ENCODE data around the gene MAN1A1. TPM values are rescaled to one million over a fixed set of nuclear protein-coding genes. Genes with fewer than 3 reads are reported as not detected.

The MAN1A1 gene
- polyA plus RNA-seq, 1 donor (not counting 4 experiments of a cell fraction or from before 2014, with no cell fraction given): 20.2 TPM

DNA sequence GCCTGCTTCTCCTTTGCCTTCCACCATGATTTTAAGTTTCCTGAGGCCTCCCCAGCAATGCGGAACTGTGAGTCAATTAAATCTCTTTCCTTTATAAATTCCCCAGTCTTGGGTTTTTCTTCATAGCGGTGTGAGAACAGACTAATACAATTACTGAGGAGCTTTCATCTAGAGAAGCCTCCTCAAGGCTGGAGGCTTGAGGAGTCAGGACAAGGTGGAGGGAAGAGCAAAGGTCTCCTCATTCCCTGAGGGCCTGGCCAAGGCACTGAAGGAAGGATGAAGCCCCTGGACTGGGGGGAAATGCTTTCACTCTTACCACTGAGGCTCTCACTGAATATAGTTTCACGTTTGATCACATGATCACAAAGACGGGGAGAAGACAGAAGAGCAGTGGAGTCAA, 118.2 kb downstream of the MAN1A1 start:
- FAIRE-seq (no peak), DNase-seq (ENCODE audit: low read depth, low spot score) (no peak)
- H3K27me3 ChIP-seq (ENCODE audit: control insufficient read depth, extremely low read depth, insufficient read depth, low read length): no peaks in the 10 kb centered on the region
- no peaks in the 10 kb centered on the region for H4K20me1 ChIP-seq (ENCODE audit: control insufficient read depth, extremely low read depth, insufficient read depth, low read length)
- H2AFZ ChIP-seq (ENCODE audit: control insufficient read depth, low read length): no peak overlapping the region
- H3K4me2 ChIP-seq (ENCODE audit: control insufficient read depth, extremely low read depth, insufficient read depth, low read depth, low read length): no peak overlapping the region
- dilution Hi-C loops (cut with MboI; ENCODE audit: extremely low pct_ligation_motif_present, low sequenced_read_pairs): no loop called here
- H3K9me3 ChIP-seq (ENCODE audit: control insufficient read depth, low read depth, low read length): no peaks in the 10 kb centered on the region
- H3K9ac ChIP-seq (ENCODE audit: control insufficient read depth, extremely low read depth, insufficient read depth, low read length): no peak overlapping the region
- no peaks in the 10 kb centered on the region for H3K9me1 ChIP-seq (ENCODE audit: control insufficient read depth, extremely low read depth, insufficient read depth, low read length)
- H3K4me3 ChIP-seq (ENCODE audit: control insufficient read depth in 2 of 3, extremely low read depth in 1 of 3, insufficient read depth in 2 of 3, low read depth in 1 of 3, low read length in 3 of 3): no peak overlapping the region
- no peaks in the 10 kb centered on the region for H3K79me2 ChIP-seq (ENCODE audit: control insufficient read depth, insufficient read depth, low read length)
- H3K4me1 ChIP-seq (ENCODE audit: control insufficient read depth, extremely low read depth, insufficient read depth, low read length): no peaks in the 10 kb centered on the region
- no peak for TF ChIP-seq EZH2 (IDR thresholded peaks at IDR 0.05; ENCODE audit: low read length)
- TF ChIP-seq, protein P1, sequence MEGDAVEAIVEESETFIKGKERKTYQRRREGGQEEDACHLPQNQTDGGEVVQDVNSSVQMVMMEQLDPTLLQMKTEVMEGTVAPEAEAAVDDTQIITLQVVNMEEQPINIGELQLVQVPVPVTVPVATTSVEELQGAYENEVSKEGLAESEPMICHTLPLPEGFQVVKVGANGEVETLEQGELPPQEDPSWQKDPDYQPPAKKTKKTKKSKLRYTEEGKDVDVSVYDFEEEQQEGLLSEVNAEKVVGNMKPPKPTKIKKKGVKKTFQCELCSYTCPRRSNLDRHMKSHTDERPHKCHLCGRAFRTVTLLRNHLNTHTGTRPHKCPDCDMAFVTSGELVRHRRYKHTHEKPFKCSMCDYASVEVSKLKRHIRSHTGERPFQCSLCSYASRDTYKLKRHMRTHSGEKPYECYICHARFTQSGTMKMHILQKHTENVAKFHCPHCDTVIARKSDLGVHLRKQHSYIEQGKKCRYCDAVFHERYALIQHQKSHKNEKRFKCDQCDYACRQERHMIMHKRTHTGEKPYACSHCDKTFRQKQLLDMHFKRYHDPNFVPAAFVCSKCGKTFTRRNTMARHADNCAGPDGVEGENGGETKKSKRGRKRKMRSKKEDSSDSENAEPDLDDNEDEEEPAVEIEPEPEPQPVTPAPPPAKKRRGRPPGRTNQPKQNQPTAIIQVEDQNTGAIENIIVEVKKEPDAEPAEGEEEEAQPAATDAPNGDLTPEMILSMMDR (optimal IDR thresholded peaks at IDR 0.05 in 1 of 3, IDR thresholded peaks at IDR 0.05 in 1 of 3, conservative IDR thresholded peaks at IDR 0.05 in 1 of 3; ENCODE audit: extremely low read depth in 1 of 3, insufficient read depth in 2 of 3, low read length in 3 of 3): no peak
- no peaks in the 10 kb centered on the region for H3K36me3 ChIP-seq (ENCODE audit: control insufficient read depth in 2 of 2, extremely low read depth in 1 of 2, insufficient read depth in 2 of 2, low read length in 2 of 2)
- H3K27ac ChIP-seq (ENCODE audit: control insufficient read depth, insufficient read depth, low read length): no peak overlapping the region

DNA sequence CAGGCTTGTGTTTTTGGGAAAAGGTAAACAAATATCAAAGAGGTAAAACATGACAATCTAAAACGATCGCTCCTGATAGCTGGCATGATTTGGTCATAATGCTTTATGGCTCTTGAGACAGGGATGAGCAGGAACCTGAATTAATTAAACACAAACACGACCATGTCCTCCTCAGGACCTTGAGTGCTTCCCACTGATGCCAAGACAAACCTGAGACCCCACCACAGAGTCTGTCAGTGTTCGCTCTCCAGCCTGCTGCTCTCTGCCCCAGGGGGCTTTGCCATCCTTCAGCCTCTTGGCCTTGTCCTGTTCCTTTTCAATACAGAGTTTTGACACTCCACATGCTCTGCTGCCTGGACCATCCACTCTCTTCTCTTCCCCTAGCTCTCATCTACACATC, 119.4 kb downstream of the MAN1A1 start:
- Histone ChIP-seq H2AFZ (ENCODE audit: control insufficient read depth, low read length) (no peak overlapping the region), H3K79me2 (ENCODE audit: control insufficient read depth, insufficient read depth, low read length) (no peaks in the 10 kb centered on the region), H3K4me1 (ENCODE audit: control insufficient read depth, extremely low read depth, insufficient read depth, low read length) (no peaks in the 10 kb centered on the region), H3K36me3 (ENCODE audit: control insufficient read depth in 2 of 2, extremely low read depth in 1 of 2, insufficient read depth in 2 of 2, low read length in 2 of 2) (no peaks in the 10 kb centered on the region), H3K9me1 (ENCODE audit: control insufficient read depth, extremely low read depth, insufficient read depth, low read length) (no peaks in the 10 kb centered on the region), H3K4me2 (ENCODE audit: control insufficient read depth, extremely low read depth, insufficient read depth, low read depth, low read length) (no peak overlapping the region), H4K20me1 (ENCODE audit: control insufficient read depth, extremely low read depth, insufficient read depth, low read length) (no peaks in the 10 kb centered on the region), H3K4me3 (ENCODE audit: control insufficient read depth in 2 of 3, extremely low read depth in 1 of 3, insufficient read depth in 2 of 3, low read depth in 1 of 3, low read length in 3 of 3) (no peak overlapping the region), H3K9me3 (ENCODE audit: control insufficient read depth, low read depth, low read length) (no peaks in the 10 kb centered on the region), H3K27me3 (ENCODE audit: control insufficient read depth, extremely low read depth, insufficient read depth, low read length) (no peaks in the 10 kb centered on the region), H3K9ac (ENCODE audit: control insufficient read depth, extremely low read depth, insufficient read depth, low read length) (no peak overlapping the region), H3K27ac (ENCODE audit: control insufficient read depth, insufficient read depth, low read length) (no peak overlapping the region)
- TF ChIP-seq, protein P1 (optimal IDR thresholded peaks at IDR 0.05 in 1 of 3, IDR thresholded peaks at IDR 0.05 in 1 of 3, conservative IDR thresholded peaks at IDR 0.05 in 1 of 3; ENCODE audit: extremely low read depth in 1 of 3, insufficient read depth in 2 of 3, low read length in 3 of 3): no peak
- no peak for TF ChIP-seq EZH2 (IDR thresholded peaks at IDR 0.05; ENCODE audit: low read length)
- FAIRE-seq: peak; percentile 52
- dilution Hi-C loops (cut with MboI; ENCODE audit: extremely low pct_ligation_motif_present, low sequenced_read_pairs): no loop called here
- no peak for DNase-seq (ENCODE audit: low read depth, low spot score)

All from keratinocyte (primary cell).